Hepatocyte (in vitro differentiated cells): ENCODE measurements around the gene UNC93B1. TPM values are rescaled to one million over a fixed set of nuclear protein-coding genes. Genes with fewer than 3 reads are reported as not detected.

Experiments used
- DNase-seq: peaks from one replicate; pipeline ENCODE4 v3.0.0-alpha.2; 2016; ENCODE audit warnings: low spot score
- H2AFZ ChIP-seq: fragments of 200-600 bp; sonication (generic); 2 replicates; pipeline ENCODE4 v1.6.0; 2016; ENCODE audit warnings: antibody characterized with exemption, mild to moderate bottlenecking
- H3K27ac ChIP-seq: fragments of 200-600 bp; sonication (generic); 2 replicates; pipeline ENCODE4 v1.5.1; 2016; ENCODE audit warnings: mild to moderate bottlenecking
- H3K27me3 ChIP-seq: fragments of 200-600 bp; sonication (generic); 2 replicates; pipeline ENCODE4 v1.6.1; 2016
- H3K36me3 ChIP-seq: fragments of 200-600 bp; sonication (generic); replicated peaks from 2 replicates; pipeline ENCODE4 v1.5.1; 2016; ENCODE audit warnings: low read depth; ENCODE audit not compliant: insufficient read depth
- H3K4me1 ChIP-seq: fragments of 200-600 bp; sonication (generic); 2 replicates; pipeline ENCODE4 v1.5.1; 2016; ENCODE audit warnings: mild to moderate bottlenecking, moderate library complexity; ENCODE audit not compliant: insufficient read depth
- H3K4me2 ChIP-seq: fragments of 200-600 bp; sonication (generic); 2 replicates; pipeline ENCODE4 v1.6.0; 2016
- H3K4me3 ChIP-seq: fragments of 200-600 bp; sonication (generic); 2 replicates; pipeline ENCODE4 v1.5.1; 2016; ENCODE audit warnings: mild to moderate bottlenecking
- H3K79me2 ChIP-seq: fragments of 200-600 bp; sonication (generic); 2 replicates; pipeline ENCODE4 v1.6.0; 2017; ENCODE audit warnings: mild to moderate bottlenecking
- H3K9me2 ChIP-seq: fragments of 200-600 bp; sonication (generic); replicated peaks from 2 replicates; pipeline ENCODE4 v1.6.0; 2017; ENCODE audit warnings: mild to moderate bottlenecking; ENCODE audit not compliant: insufficient read depth
- H3K9me3 ChIP-seq: fragments of 200-600 bp; sonication (generic); 2 replicates; pipeline ENCODE4 v1.5.1; 2016; ENCODE audit warnings: low read depth, mild to moderate bottlenecking
- H4K20me1 ChIP-seq: fragments of 200-600 bp; sonication (generic); 2 replicates; pipeline ENCODE4 v1.6.0; 2016; ENCODE audit warnings: mild to moderate bottlenecking; ENCODE audit not compliant: insufficient read depth, poor library complexity, severe bottlenecking
- EZH2 ChIP-seq: fragments of 200-600 bp; sonication (generic); IDR thresholded peaks from 2 replicates; pipeline ENCODE4 v1.6.1; 2016; ENCODE audit warnings: antibody characterized with exemption, mild to moderate bottlenecking, borderline replicate concordance
- EZH2phosphoT487 ChIP-seq: fragments of 200-600 bp; sonication (generic); IDR thresholded peaks from one replicate; pipeline ENCODE4 v1.6.1; 2018; ENCODE audit warnings: antibody characterized with exemption, mild to moderate bottlenecking, low read depth, moderate library complexity; ENCODE audit not compliant: unreplicated experiment, severe bottlenecking
- WGBS: methylation state at CpG from one replicate; pipeline ENCODE4 v1.1.6; 2016; ENCODE audit warnings: low lambda C conversion rate; ENCODE audit errors: missing lambda C conversion rate; 5-methylcytosine and 5-hydroxymethylcytosine counted together
- polyA plus RNA-seq: library from polyadenylated mRNA; unstranded; fragments of >200 nt; fragmentation: Nextera tagmentation; extraction: Ambion mirVana; gene quantifications from 2 replicates; pipeline ENCODE4 v1.2.1, GENCODE V29; 2016
- total RNA-seq: library from RNA; depleted of rRNA; stranded (reverse); fragments of >200 nt; gene quantifications from 2 replicates; pipeline ENCODE4 v1.2.3, GENCODE V29; 2014
- TF ChIP-seq, protein P1 (sequence below): fragments of 200-600 bp; sonication (generic); IDR thresholded peaks from 2 replicates; pipeline ENCODE4 v1.5.1; 2016; ENCODE audit warnings: antibody characterized with exemption, mild to moderate bottlenecking; ENCODE audit not compliant: poor library complexity

The UNC93B1 gene
- total and polyA plus RNA-seq, 2 experiments from 2014 or later, result 23.5 to 38.0 TPM

GRCh38 chr11:68026391-68027105 lies 22.7 kb upstream of the UNC93B1 start:
- peaks cover 12% of the 10 kb centered on the region for H3K79me2 ChIP-seq
- no peak overlapping the region for H3K27ac ChIP-seq
- no peak for DNase-seq
- H4K20me1 ChIP-seq, result no peaks in the 10 kb centered on the region
- no peak overlapping the region for H3K4me3 ChIP-seq
- no peak overlapping the region for H2AFZ ChIP-seq
- no peaks in the 10 kb centered on the region for H3K27me3 ChIP-seq
- H3K36me3 ChIP-seq, result no peaks in the 10 kb centered on the region
- no peaks in the 10 kb centered on the region for H3K9me2 ChIP-seq
- TF ChIP-seq, protein P1, sequence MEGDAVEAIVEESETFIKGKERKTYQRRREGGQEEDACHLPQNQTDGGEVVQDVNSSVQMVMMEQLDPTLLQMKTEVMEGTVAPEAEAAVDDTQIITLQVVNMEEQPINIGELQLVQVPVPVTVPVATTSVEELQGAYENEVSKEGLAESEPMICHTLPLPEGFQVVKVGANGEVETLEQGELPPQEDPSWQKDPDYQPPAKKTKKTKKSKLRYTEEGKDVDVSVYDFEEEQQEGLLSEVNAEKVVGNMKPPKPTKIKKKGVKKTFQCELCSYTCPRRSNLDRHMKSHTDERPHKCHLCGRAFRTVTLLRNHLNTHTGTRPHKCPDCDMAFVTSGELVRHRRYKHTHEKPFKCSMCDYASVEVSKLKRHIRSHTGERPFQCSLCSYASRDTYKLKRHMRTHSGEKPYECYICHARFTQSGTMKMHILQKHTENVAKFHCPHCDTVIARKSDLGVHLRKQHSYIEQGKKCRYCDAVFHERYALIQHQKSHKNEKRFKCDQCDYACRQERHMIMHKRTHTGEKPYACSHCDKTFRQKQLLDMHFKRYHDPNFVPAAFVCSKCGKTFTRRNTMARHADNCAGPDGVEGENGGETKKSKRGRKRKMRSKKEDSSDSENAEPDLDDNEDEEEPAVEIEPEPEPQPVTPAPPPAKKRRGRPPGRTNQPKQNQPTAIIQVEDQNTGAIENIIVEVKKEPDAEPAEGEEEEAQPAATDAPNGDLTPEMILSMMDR, result no peak
- no peak for TF ChIP-seq EZH2
- no peak for TF ChIP-seq EZH2phosphoT487
- peaks cover 12% of the 10 kb centered on the region for H3K4me1 ChIP-seq
- no peak overlapping the region for H3K4me2 ChIP-seq
- H3K9me3 ChIP-seq, result no peaks in the 10 kb centered on the region
- 97% methylated on average over 10 of the region's 18 CpGs for WGBS

- Histone ChIP-seq H4K20me1 (no peaks in the 10 kb centered on the region), H3K27ac (no peak overlapping the region), H3K79me2 (peaks cover 5% of the 10 kb centered on the region), H3K9me2 (no peaks in the 10 kb centered on the region), H3K4me3 (no peak overlapping the region), H3K9me3 (no peaks in the 10 kb centered on the region), H3K4me2 (no peak overlapping the region), H3K36me3 (no peaks in the 10 kb centered on the region), H2AFZ (no peak overlapping the region), H3K27me3 (no peaks in the 10 kb centered on the region), H3K4me1 (peaks cover 5% of the 10 kb centered on the region)
- TF ChIP-seq EZH2 (no peak), EZH2phosphoT487 (no peak)
- TF ChIP-seq, protein P1, result no peak
- no peak for DNase-seq
- 86% methylated on average over 5 of the region's 5 CpGs for WGBS
Measured at GRCh38 chr11:68025047-68025446, 21.1 kb upstream of the UNC93B1 start.

DNA sequence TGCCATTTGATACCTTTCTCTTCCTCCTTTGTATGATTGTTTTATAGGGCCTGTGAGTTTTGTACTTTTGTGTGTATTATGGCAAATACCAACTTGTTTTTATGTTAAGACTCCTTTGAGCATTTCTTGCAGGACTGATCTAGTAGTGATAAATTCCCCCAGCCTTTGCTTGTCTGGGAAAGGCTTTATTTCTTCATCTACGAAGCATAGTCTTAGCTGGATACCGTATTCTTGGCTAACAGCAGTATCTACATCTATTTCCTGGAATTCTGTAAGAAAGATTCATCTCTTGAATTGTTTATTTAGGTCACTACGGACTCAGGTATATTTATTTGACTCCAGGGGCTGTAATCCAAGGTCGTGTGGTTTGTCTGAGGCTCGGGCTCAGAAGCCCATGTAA lies 20.6 kb upstream of the UNC93B1 start:
- Histone ChIP-seq H3K9me2 (no peaks in the 10 kb centered on the region), H3K9me3 (no peaks in the 10 kb centered on the region), H3K79me2 (peaks cover 2% of the 10 kb centered on the region), H3K4me3 (no peak overlapping the region), H3K36me3 (no peaks in the 10 kb centered on the region), H4K20me1 (no peaks in the 10 kb centered on the region), H3K27ac (no peak overlapping the region), H3K27me3 (no peaks in the 10 kb centered on the region), H3K4me1 (peaks cover 2% of the 10 kb centered on the region), H3K4me2 (no peak overlapping the region), H2AFZ (no peak overlapping the region)
- WGBS, result 89% methylated on average over 5 of the region's 5 CpGs
- DNase-seq, result no peak
- TF ChIP-seq EZH2 (no peak), EZH2phosphoT487 (no peak)
- TF ChIP-seq, protein P1, result no peak

GRCh38 chr11:68022531-68022930 lies 18.6 kb upstream of the UNC93B1 start:
- no peak for TF ChIP-seq EZH2phosphoT487
- TF ChIP-seq, protein P1, result no peak
- no peak for TF ChIP-seq EZH2
- H2AFZ ChIP-seq, result no peak overlapping the region
- DNase-seq, result no peak
- no peaks in the 10 kb centered on the region for H4K20me1 ChIP-seq
- no peak overlapping the region for H3K4me2 ChIP-seq
- no peaks in the 10 kb centered on the region for H3K9me2 ChIP-seq
- WGBS, result 95% methylated on average over 13 of the region's 13 CpGs
- no peaks in the 10 kb centered on the region for H3K9me3 ChIP-seq
- H3K36me3 ChIP-seq, result no peaks in the 10 kb centered on the region
- H3K4me3 ChIP-seq, result no peak overlapping the region
- no peak overlapping the region for H3K27ac ChIP-seq
- no peaks in the 10 kb centered on the region for H3K79me2 ChIP-seq
- H3K27me3 ChIP-seq, result no peaks in the 10 kb centered on the region
- H3K4me1 ChIP-seq, result no peaks in the 10 kb centered on the region
